ENCODE data around the gene DENND4B. TPM values are rescaled to one million over a fixed set of nuclear protein-coding genes. Genes with fewer than 3 reads are reported as not detected.
A peak's percentile ranks its signal among the peaks of the same experiment; 100 is the strongest.

Gene DENND4B
- total RNA-seq, 2 experiments from 2014 or later, result 102 to 107 TPM

- H3K36me3 Mint-ChIP-seq (ENCODE audit: low read depth), result peaks cover 20% of the 10 kb centered on the region
- POLR2A ChIA-PET, result interaction anchor here (0.6 to 1.2 kb wide), 2 partner anchors 16 to 163 kb away, joined by 3 to 4 read pairs; no protein-coding TSS in a partner anchor
- peak overlapping the region; percentile 47 for H3K27ac Mint-ChIP-seq
- ATAC-seq (no peak), DNase-seq (no peak)
- no peaks in the 10 kb centered on the region for H3K27me3 Mint-ChIP-seq
- H3K4me3 Mint-ChIP-seq, result peak overlapping the region; percentile 78
- intact Hi-C loops (cut with micrococcal nuclease), result no loop called here
- CTCF ChIA-PET, result interaction anchor here (6.7 kb wide), 1 partner anchor 15 kb away, joined by 37 read pairs; the partner anchor contains the start of gene DENND4B
- peaks cover 45% of the 10 kb centered on the region for H3K4me1 Mint-ChIP-seq (ENCODE audit: low read depth)
- TF ChIP-seq CTCF (IDR thresholded peaks at IDR 0.05), result no peak
- H3K9me3 Mint-ChIP-seq, result no peaks in the 10 kb centered on the region
These were observed 14.9 kb upstream of the DENND4B start for GRCh38 chr1:153961421-153961820.

- peak overlapping the region; percentile 54 for H3K27ac Mint-ChIP-seq
- H3K36me3 Mint-ChIP-seq (ENCODE audit: low read depth), result peaks cover 16% of the 10 kb centered on the region
- DNase-seq (no peak), ATAC-seq (no peak)
- H3K4me3 Mint-ChIP-seq, result no peak overlapping the region
- no peaks in the 10 kb centered on the region for H3K27me3 Mint-ChIP-seq
- no peak for TF ChIP-seq CTCF (IDR thresholded peaks at IDR 0.05)
- ChIA-PET CTCF (no interaction called here), POLR2A (interaction anchor here (5.6 kb wide), 1 partner anchor 17 kb away, joined by 34 read pairs; the partner anchor contains the start of gene JTB)
- intact Hi-C loops (cut with micrococcal nuclease), result no loop called here
- peaks cover 45% of the 10 kb centered on the region for H3K4me1 Mint-ChIP-seq (ENCODE audit: low read depth)
- no peaks in the 10 kb centered on the region for H3K9me3 Mint-ChIP-seq
These were observed 13.7 kb upstream of the DENND4B start for GRCh38 chr1:153960206-153960605.

GRCh38 chr1:153959454-153959853 is 12.9 kb upstream of the DENND4B start:
- no peak for TF ChIP-seq CTCF (IDR thresholded peaks at IDR 0.05)
- peaks cover 53% of the 10 kb centered on the region for H3K4me1 Mint-ChIP-seq (ENCODE audit: low read depth)
- POLR2A ChIA-PET, result interaction anchor here (0.9 to 7.3 kb wide), 6 partner anchors 8 to 130 kb away, joined by 3 to 62 read pairs (median 18); partner anchors contain the start of genes CREB3L4, DENND4B and JTB
- H3K27me3 Mint-ChIP-seq, result no peaks in the 10 kb centered on the region
- no peak overlapping the region for H3K4me3 Mint-ChIP-seq
- peak overlapping the region; percentile 98 for H3K27ac Mint-ChIP-seq
- no peaks in the 10 kb centered on the region for H3K9me3 Mint-ChIP-seq
- ATAC-seq, result no peak
- intact Hi-C loops (cut with micrococcal nuclease), result no loop called here
- CTCF ChIA-PET, result interaction anchor here (1.5 kb wide), 1 partner anchor 13 kb away, joined by 11 read pairs; the partner anchor contains the start of gene DENND4B
- peaks cover 20% of the 10 kb centered on the region for H3K36me3 Mint-ChIP-seq (ENCODE audit: low read depth)
- no peak for DNase-seq

GRCh38 chr1:153958961-153959260 is 12.4 kb upstream of the DENND4B start:
- Mint-ChIP-seq H3K27me3 (no peaks in the 10 kb centered on the region), H3K36me3 (ENCODE audit: low read depth) (peaks cover 25% of the 10 kb centered on the region), H3K4me1 (ENCODE audit: low read depth) (peaks cover 58% of the 10 kb centered on the region), H3K27ac (peak overlapping the region; percentile 98), H3K9me3 (no peaks in the 10 kb centered on the region), H3K4me3 (peak overlapping the region; percentile 97)
- no peak for DNase-seq
- POLR2A ChIA-PET, result interaction anchor here (0.9 to 7.3 kb wide), 9 partner anchors 8 to 130 kb away, joined by 3 to 62 read pairs (median 4); partner anchors contain the start of genes CREB3L4, DENND4B and JTB
- CTCF ChIA-PET, result interaction anchor here (0.9 to 1.5 kb wide), 2 partner anchors 9 to 13 kb away, joined by 3 to 11 read pairs; partner anchors contain the start of genes CREB3L4 and DENND4B
- ATAC-seq, result no peak
- no peak for TF ChIP-seq CTCF (IDR thresholded peaks at IDR 0.05)
- intact Hi-C loops (cut with micrococcal nuclease), result no loop called here

Measured in activated CD8-positive, alpha-beta T cell treated with anti-CD3 and anti-CD28 coated beads for 36 hours (primary cell).